HG02943 (cell line): ENCODE data around the gene PXT1.
"Not testable (repeated sequence)": the region's sequence is repeated elsewhere in the genome, so short reads cannot be mapped to it uniquely, and the experiment has no call there.

Experiments used
- ATAC-seq: cut with Tn5 transposase; IDR thresholded peaks from one replicate; pipeline ENCODE4 v1.9.1; 2021; ENCODE audit warnings: mild to moderate bottlenecking, low read depth, moderate library complexity; ENCODE audit not compliant: unreplicated experiment

The PXT1 gene, protein sequence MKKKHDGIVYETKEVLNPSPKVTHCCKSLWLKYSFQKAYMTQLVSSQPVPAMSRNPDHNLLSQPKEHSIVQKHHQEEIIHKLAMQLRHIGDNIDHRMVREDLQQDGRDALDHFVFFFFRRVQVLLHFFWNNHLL

DNA sequence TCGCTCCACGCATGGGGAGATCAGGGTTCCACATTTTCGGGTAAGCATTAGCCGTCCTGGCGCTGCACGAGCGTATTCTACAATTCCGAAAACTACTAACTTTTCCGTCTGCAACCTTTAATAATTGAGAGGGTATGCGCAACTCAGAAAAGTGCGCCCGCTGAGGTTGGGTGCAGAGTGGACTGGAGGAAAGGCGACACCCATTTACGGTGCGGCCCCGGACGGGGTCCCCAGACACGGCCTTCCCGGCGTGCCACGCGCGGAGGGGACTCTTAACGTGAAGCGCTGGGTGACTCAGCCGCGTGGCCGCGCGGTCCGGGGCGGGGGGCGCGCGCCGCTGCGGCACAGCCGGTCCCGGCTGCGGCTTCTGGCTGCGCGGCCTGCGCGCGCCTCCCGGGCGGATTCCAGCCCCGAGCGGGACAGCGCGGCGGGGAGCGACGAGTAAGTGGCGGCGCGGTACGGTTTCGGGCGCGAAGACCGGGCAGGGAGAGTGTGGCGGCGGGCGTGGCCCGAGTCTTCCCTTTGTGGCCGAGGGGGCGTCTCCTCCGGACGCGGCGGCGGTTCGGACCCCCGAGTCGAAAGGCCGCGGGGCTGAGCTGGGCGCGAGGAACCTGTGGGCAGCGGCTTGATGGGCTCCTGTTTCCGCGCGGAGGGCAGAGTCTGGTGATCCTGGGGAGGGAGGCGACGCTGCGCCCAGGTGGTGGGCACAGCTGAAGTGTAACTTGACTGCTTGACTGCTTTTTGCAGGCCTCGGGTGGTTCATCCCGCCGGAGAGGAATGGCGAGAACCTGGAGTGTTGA lies at the start of gene PXT1, which contains the start of gene KCTD20:
TSS of gene PXT1 (minus strand) at position 184 of the 800 bp plus-strand sequence. CDS start 16,772 bp downstream, outside the sequence.
TSS of gene KCTD20 (plus strand) at position 330 of the 800 bp plus-strand sequence. CDS start 27,098 bp downstream, outside the sequence.
- peak; percentile 71 for ATAC-seq

DNA sequence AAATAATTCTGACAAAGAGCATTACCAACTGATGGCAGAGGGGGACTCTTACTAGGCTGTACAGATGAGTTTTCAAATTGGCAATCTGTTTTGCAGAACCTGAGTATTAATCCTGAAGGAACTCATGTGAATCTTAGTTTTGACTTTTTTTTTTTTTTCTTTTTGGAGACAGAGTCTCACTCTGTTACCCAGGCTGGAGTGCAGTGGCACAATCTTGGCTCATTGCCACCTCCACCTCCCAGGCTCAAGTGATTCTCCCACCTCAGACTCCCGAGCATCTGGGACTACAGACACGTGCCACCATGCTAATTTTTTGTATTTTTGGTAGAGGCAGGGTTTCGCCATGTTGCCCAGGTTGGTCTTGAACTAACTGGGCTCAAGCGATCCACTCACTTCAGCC lies 49.4 kb upstream of the PXT1 start:
- ATAC-seq: no peak

DNA sequence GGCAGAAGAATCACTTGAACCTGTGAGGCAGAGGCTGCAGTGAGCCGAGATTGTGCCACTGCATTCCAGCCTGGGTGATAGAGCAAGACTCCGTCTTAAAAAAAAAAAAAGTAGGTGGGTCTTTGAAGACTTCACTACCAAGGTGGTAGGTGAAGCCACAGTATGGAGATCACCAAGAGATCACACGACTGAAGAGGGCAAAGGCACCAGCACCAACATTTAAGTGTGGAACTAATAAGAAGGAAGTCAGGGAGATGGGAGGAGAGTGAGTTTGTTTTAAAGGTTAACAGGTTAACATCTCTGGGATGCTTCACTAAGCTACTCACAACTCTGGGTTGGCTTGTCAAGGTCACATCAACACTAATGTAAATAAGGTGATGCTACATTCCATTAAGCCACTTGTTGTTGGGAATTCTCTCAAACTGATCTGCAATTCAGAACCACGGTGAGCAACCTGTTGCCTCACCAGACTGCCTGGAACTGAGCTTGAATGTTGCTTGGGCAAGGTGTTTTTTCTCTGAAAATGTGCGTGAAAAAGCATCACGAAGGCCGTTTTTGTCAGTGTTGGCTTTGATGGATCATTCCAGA lies 48.8 kb upstream of the PXT1 start:
- no peak for ATAC-seq

DNA sequence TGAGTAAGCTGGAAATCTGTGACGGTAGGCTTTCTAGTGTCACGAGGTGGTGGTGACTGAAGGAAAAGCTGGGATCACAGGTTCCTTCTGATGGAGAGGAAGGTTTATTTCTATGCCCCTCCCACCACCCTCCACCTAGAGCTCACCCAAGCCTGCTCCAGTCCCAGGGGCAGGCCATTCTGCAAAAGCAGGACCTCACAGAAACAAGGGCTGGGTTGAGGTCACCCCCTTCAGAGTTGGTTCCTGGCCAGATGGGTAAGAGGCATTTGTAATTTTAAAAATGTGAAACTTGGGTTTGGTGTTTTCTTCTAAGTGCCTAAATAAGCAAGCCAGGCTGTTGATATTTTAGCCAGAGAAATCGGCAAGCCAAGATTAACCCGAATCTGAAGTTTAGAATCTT lies 46.8 kb upstream of the PXT1 start:
- no peak for ATAC-seq

DNA sequence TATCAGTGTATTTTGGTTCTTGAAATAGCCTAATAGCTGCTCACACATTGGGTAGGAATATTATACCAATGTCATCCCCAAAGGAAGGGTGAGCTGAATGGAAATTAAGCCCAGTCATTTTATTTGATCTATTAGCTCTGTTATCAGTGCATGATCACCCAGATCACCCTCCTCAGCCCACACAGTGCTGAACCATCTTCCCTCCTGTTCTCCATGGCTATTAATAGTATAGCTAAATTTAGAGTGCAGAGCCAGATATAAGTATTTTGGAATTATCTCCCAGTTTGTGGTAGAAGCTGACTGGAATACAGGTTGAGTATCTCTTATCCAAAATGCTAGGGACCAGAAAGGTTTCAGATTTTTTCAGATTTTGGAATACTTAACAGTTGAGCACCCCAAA lies 45.6 kb upstream of the PXT1 start:
- no peak for ATAC-seq

DNA sequence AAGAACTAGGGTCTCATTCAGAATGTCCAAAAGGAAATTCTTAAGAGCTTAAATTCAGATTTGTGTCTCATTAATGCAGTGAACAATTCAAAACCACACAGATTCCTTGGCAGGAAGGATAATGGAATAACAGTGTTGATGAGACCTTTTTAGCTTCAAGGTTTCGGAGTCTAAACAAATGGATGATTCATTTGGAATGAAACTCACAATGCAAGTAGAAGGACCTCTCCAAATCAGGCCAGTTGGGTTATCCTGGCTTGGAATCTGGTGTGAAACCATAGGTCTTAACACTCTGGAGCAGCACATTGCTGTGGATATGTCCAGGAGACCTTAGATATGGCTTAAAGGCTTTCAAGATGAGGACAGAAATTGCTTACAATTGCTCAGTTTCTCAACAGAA lies 45.0 kb upstream of the PXT1 start:
- no peak for ATAC-seq

DNA sequence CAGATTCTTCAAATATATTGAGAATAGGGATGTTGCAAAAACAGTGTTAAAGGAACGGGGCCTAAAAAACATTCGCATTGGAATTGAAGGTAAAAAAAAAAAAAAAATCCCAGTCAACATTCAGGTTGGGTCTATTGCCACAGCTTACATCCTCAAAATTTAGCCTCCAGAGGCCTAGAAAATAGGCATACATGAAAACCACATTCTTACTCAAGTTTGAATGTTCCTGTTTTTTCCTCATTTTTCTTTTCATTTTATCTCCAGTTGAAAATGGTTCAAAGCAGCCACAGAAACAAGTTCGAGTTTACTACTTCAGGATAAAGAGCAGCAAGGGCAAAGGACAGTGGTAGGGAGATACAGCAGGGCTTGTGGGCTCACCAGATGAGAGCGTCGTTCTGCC lies 42.1 kb upstream of the PXT1 start:
- no peak for ATAC-seq

DNA sequence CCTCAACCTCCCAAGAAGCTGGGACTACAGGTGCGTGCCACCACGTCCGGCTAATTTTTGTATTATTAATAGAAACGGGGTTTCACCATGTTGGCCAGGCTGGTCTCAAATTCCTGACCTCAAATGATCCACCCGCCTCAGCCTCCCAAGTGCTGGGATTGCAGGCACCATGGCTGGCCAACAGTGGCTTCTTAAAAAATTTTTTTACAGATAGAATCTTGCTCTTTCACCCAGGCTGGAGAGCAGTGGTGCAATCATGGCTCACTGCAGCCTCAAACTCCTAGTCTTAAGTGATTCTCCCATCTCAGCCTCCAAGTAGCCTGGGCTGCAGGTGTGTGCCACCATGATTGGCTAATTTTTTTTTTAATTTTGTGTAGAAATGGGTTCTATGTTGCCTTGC lies 40.7 kb upstream of the PXT1 start:
- ATAC-seq: not testable (repeated sequence)

DNA sequence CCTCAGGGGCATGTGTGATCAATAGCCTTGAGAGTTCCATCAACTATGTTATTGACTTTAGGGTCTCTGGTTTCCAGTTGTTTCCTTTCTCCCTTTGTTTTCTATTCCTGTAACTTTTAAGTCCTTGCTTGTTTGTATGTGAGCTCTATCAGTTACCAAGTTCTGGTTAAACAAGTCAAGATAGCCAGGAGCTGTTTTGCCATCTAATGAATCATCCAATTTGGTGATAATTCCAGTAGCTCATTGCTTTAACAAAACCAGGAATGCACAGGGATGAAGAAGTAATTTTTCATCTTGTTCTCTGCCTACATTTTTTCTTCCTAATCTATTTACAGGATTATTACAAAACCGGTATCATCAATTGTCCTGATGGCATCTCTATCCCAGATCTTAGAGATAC lies 36.6 kb upstream of the PXT1 start:
- ATAC-seq: no peak

DNA sequence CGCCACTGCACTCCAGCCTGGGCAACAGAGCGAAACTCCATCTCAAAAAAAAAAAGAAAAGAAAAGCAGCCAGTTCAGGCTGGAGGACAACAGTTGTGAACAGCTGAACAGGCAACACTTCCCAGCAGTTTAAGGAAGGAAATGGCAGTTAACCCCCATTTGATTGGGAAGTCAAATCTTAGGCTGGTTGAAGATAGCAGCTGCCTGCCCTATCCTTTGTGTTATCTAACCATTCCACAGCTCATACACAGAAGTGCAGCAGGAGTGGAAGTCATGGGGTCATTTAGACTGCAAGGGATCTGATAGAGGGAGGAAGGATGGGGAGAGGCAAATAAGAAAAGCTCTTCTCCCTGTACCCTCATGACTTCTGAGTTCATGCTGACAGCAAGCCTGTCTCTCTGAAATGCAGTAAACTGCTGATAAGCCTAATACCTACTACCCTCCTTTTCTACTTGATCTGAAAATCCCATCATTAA lies 35.4 kb upstream of the PXT1 start:
- ATAC-seq: no peak

DNA sequence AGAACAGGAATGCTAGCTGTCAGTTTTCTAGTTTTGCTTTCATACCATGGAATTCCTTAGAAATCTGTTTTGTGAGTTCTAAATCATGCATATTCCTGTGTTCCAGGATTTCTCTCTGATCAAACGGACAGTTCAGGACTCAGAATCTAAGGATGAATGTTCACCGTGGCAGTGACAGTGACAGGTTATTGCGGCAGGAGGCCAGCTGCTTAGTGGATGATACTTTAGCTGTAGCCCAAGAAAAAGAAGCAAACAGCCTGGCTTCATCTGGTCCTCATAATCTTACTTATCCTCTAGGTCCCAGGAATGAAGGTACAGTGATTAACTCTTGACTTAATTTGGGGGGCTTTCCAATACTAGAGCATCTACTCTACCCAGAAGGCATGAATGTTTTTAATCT lies 27.3 kb upstream of the PXT1 start:
- no peak for ATAC-seq

DNA sequence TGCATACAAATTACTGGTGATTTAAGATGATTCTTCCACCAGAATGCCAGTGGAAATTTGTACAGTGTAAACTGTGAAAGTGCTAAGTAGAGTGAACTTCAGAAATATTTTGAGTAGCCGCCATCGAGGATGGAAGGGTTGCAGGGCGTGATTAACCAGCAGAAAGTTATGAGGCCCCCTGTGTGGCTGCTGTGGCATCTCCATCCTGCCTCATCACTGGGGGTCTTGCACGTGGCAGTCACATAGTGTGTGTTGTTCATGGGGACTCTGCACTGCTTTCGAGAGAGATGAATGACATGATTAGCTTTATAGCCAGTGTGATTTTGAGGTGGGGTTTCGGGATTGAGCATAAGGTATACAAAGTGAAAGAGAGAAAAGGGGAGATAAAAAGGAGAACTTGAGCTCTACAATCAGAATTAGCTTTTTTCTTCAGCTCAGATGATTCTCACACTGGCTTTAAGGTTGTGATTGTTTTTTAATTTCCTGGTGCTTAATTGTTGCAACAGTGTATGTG lies 26.6 kb upstream of the PXT1 start:
- no peak for ATAC-seq

DNA sequence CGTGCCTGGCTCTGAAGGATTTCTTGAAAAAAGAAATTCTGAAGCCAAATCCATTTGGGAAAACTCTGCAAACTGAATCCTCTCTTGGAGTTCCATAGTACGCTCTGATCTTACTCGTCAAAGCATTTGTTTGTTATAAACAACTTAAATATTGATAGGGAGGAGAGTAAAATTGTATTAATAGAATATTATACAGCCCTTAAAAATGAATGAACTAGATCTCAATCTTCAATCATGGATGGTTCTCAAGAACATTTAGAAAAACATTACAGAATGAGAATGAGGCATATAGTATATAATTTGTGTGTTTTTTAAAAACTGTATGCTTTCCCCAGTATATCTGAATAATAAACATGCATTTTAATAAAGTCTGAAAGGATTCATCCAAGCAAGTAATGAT lies 25.0 kb upstream of the PXT1 start:
- ATAC-seq: no peak

DNA sequence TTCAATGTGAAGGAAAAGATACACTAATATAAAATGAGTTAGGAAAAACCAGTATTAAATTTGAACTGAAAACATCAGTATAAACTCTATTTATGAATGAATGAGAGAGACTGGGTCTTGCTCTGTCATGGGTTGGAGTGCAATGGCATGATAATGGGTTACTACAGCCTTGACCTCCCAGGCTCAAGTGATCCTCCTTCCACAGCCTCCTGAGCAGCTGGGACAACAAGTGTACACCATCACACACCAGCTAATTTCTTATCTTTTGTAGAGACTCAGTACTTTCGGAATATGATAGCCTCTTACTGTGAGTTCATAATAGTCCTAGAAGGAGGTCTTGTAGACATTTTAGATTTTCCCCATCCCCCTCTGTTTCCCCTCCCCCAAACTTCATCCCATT lies 21.6 kb upstream of the PXT1 start:
- no peak for ATAC-seq

DNA sequence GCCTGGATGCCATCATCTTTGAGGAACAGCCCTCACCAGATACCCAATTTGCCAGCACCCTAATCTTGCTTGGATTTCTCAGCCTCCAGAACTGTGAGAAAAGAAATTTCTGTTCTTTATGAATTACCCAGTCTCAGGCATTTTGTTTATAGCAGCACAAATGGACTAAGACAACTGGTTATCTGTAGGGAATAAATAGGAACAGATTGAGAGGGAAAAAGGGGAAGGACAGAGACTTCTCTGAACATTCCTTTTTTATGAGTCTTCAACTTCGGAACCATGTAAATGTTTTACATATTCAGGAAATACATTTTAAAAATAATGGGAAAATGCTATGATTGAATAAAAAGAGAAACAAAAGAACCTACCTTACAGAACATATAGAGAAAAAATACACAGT lies 21.0 kb upstream of the PXT1 start:
- ATAC-seq: no peak

DNA sequence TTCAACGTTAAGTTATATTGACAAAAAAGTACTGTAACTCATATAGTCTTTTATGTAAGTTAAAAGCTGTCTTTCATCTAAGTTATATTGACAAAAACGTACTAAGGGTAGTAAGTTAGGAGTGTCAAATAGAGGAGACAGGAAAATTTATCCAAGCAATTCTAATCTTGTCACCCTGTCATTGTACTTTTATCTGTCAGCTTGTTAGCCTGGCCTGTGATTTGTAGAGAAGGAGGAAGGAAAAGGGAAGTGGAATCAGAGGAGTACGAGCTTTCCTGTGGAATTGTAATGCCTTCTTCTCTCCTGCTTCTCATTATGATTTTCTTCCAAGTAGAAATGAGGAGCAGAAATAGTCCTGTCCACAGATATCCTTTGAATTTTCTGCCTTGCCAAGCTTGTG lies 19.0 kb upstream of the PXT1 start:
- no peak for ATAC-seq

DNA sequence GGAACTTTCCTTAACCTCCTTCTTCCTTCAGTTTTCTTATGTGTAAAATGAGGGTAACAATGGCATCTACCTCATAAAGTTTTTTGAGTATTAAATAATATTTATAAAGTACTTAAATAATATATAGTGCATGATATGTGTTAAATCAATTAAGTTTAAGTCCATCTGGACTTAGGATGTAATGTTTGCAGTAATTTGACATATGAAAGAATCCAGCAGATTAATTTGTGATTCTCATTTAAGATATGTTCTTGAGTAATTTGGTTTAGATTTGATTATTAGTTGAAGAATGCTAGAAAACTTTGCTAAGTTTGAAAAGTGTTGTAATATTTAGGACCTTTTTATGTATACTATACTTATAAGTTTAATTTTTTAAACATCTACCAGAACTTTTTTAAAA lies 18.3 kb upstream of the PXT1 start:
- ATAC-seq: no peak

DNA sequence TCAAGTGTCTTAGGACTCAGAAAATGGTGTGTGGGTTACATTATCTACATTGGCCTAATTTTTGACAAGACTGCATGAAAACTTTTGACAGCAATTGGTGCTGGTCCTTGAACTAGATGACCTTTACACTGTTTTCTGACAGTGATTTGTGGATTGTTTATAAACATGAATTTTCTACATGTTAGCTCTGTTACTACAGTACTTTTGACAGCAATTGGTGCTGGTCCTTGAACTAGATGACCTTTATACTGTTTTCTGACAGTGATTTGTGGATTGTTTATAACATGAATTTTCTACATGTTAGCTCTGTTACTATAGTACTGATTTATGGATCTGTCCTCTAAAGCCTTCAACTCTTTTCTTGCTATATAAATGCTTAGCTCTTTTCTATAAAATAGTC lies 16.8 kb upstream of the PXT1 start:
- ATAC-seq: no peak

DNA sequence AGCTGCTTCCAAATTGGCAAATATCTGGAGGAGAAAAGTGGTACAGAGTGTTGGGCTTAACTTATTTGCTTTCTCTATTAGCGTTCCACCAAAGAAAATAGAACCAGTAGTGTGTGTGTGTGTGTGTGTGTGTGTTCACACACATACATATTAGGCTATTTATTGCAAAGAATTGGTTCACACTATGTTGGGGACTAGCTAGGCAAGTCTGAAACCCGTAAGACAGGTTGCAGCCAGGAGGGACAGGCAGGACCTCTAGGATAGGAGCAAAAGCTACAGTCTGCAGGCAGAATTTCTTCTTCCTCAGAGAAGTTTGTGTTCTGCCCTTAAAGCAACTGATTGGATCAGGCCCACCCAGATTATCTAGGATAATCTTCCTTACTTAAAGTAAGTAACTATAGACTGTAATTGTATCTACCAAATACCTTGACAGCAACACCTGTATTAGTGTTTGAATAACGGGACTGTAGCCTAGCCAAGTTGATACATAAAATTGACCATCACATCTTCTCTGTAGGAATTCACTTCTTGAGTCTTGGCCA lies 12.9 kb upstream of the PXT1 start:
- ATAC-seq: no peak

DNA sequence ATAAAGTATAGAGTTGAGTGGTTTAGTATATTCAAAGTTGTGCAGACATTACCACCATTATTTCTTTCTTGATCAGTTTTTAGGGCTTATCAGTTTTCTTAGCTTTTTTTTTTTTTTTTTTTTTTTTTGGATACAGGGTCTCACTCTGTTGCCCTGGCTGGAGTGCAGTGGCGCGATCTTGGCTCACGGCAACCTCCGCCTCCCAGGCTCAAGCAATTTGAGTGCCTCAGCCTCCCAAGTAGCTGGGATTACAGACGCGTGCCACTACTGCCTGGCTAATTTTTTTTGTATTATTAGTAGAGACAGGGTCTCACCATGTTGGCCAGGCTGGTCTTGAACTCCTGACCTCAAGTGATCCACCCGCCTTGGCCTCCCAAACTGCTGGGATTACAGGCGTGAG lies 10.2 kb upstream of the PXT1 start:
- ATAC-seq: not testable (repeated sequence)

DNA sequence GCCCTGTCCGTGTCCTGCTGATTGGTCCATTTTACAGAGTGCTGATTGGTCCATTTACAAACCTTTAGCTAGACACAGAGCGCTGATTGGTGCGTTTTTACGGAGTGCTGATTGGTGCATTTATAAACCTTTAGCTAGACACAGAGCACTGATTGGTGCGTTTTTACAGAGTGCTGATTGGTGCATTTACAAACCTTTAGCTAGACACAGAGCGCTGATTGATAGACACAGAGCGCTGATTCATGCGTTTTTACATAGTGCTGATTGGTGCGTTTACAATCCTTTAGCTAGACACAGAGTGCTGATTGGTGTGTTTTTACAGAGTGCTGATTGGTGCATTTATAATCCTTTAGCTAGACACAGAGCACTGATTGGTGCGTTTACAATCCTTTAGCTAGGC lies 6.5 kb upstream of the PXT1 start:
- not testable (repeated sequence) for ATAC-seq
